Measurements from ENCODE around the gene COMP. TPM values are rescaled to one million over a fixed set of nuclear protein-coding genes. Genes with fewer than 3 reads are reported as not detected.
A peak's percentile ranks its signal among the peaks of the same experiment; 100 is the strongest.

COMP gene
- polyA plus RNA-seq, 1 donor = 1.2 TPM

- no peaks in the 10 kb centered on the region for H3K27me3 ChIP-seq (ENCODE audit: control insufficient read depth, insufficient read depth, low read length)
- peaks cover 44% of the 10 kb centered on the region for H3K4me1 ChIP-seq (ENCODE audit: control insufficient read depth, insufficient read depth, low read length)
- H3K4me3 ChIP-seq (ENCODE audit: low read length) = no peak overlapping the region
- no peaks in the 10 kb centered on the region for H3K9me3 ChIP-seq (ENCODE audit: control insufficient read depth, low read depth, low read length)
- DNase-seq = no peak
- no CpG with 5 or more reads among the region's 26 CpGs for WGBS (ENCODE audit: insufficient coverage, low lambda C conversion rate)
- H3K27ac ChIP-seq (ENCODE audit: low read length) = no peak overlapping the region
- H3K36me3 ChIP-seq (ENCODE audit: control insufficient read depth, insufficient read depth, low read length) = peaks cover 16% of the 10 kb centered on the region
These were observed 45.9 kb downstream of the COMP start for GRCh38 chr19:18745012-18745735.

- H3K4me3 ChIP-seq (ENCODE audit: low read length) = no peak overlapping the region
- WGBS (ENCODE audit: insufficient coverage, low lambda C conversion rate) = 92% methylated on average over 2 of the region's 36 CpGs
- no peaks in the 10 kb centered on the region for H3K27me3 ChIP-seq (ENCODE audit: control insufficient read depth, insufficient read depth, low read length)
- no peaks in the 10 kb centered on the region for H3K9me3 ChIP-seq (ENCODE audit: control insufficient read depth, low read depth, low read length)
- no peak for DNase-seq
- peak overlapping the region; percentile 97 for H3K27ac ChIP-seq (ENCODE audit: low read length)
- peaks cover 4% of the 10 kb centered on the region for H3K36me3 ChIP-seq (ENCODE audit: control insufficient read depth, insufficient read depth, low read length)
- peaks cover 57% of the 10 kb centered on the region for H3K4me1 ChIP-seq (ENCODE audit: control insufficient read depth, insufficient read depth, low read length)
These were observed 47.2 kb downstream of the COMP start for GRCh38 chr19:18743784-18744418.

GRCh38 chr19:18742838-18743783, 48.0 kb downstream of the COMP start:
- H3K9me3 ChIP-seq (ENCODE audit: control insufficient read depth, low read depth, low read length) = no peaks in the 10 kb centered on the region
- peaks cover 2% of the 10 kb centered on the region for H3K36me3 ChIP-seq (ENCODE audit: control insufficient read depth, insufficient read depth, low read length)
- peak; percentile 86 to 92 for DNase-seq
- H3K4me3 ChIP-seq (ENCODE audit: low read length) = no peak overlapping the region
- H3K4me1 ChIP-seq (ENCODE audit: control insufficient read depth, insufficient read depth, low read length) = peaks cover 65% of the 10 kb centered on the region
- peak overlapping the region; percentile 97 for H3K27ac ChIP-seq (ENCODE audit: low read length)
- no peaks in the 10 kb centered on the region for H3K27me3 ChIP-seq (ENCODE audit: control insufficient read depth, insufficient read depth, low read length)
- no CpG with 5 or more reads among the region's 38 CpGs for WGBS (ENCODE audit: insufficient coverage, low lambda C conversion rate)

- Histone ChIP-seq H3K36me3 (ENCODE audit: control insufficient read depth, insufficient read depth, low read length) (no peaks in the 10 kb centered on the region), H3K9me3 (ENCODE audit: control insufficient read depth, low read depth, low read length) (no peaks in the 10 kb centered on the region), H3K4me1 (ENCODE audit: control insufficient read depth, insufficient read depth, low read length) (peaks cover 73% of the 10 kb centered on the region), H3K4me3 (ENCODE audit: low read length) (no peak overlapping the region), H3K27me3 (ENCODE audit: control insufficient read depth, insufficient read depth, low read length) (no peaks in the 10 kb centered on the region), H3K27ac (ENCODE audit: low read length) (peak overlapping the region; percentile 97)
- DNase-seq = no peak
- no CpG with 5 or more reads among the region's 14 CpGs for WGBS (ENCODE audit: insufficient coverage, low lambda C conversion rate)
These were observed 48.8 kb downstream of the COMP start for GRCh38 chr19:18742324-18742723.

GRCh38 chr19:18741124-18742121, 49.7 kb downstream of the COMP start:
- DNase-seq = peak; percentile 55 to 76
- peak overlapping the region; percentile 97 for H3K27ac ChIP-seq (ENCODE audit: low read length)
- H3K27me3 ChIP-seq (ENCODE audit: control insufficient read depth, insufficient read depth, low read length) = no peaks in the 10 kb centered on the region
- H3K9me3 ChIP-seq (ENCODE audit: control insufficient read depth, low read depth, low read length) = no peaks in the 10 kb centered on the region
- H3K4me1 ChIP-seq (ENCODE audit: control insufficient read depth, insufficient read depth, low read length) = peaks cover 76% of the 10 kb centered on the region
- H3K4me3 ChIP-seq (ENCODE audit: low read length) = no peak overlapping the region
- WGBS (ENCODE audit: insufficient coverage, low lambda C conversion rate) = no CpG with 5 or more reads among the region's 27 CpGs
- H3K36me3 ChIP-seq (ENCODE audit: control insufficient read depth, insufficient read depth, low read length) = no peaks in the 10 kb centered on the region

GRCh38 chr19:18738961-18739690, 52.0 kb downstream of the COMP start:
- Histone ChIP-seq H3K4me3 (ENCODE audit: low read length) (no peak overlapping the region), H3K9me3 (ENCODE audit: control insufficient read depth, low read depth, low read length) (no peaks in the 10 kb centered on the region), H3K27me3 (ENCODE audit: control insufficient read depth, insufficient read depth, low read length) (no peaks in the 10 kb centered on the region), H3K4me1 (ENCODE audit: control insufficient read depth, insufficient read depth, low read length) (peaks cover 77% of the 10 kb centered on the region), H3K27ac (ENCODE audit: low read length) (peak overlapping the region; percentile 97), H3K36me3 (ENCODE audit: control insufficient read depth, insufficient read depth, low read length) (no peaks in the 10 kb centered on the region)
- no peak for DNase-seq
- no CpG with 5 or more reads among the region's 20 CpGs for WGBS (ENCODE audit: insufficient coverage, low lambda C conversion rate)

GRCh38 chr19:18737954-18738351, 53.2 kb downstream of the COMP start:
- WGBS (ENCODE audit: insufficient coverage, low lambda C conversion rate) = no CpG with 5 or more reads among the region's 1 CpG
- H3K27ac ChIP-seq (ENCODE audit: low read length) = peak overlapping the region; percentile 97
- H3K27me3 ChIP-seq (ENCODE audit: control insufficient read depth, insufficient read depth, low read length) = no peaks in the 10 kb centered on the region
- no peak overlapping the region for H3K4me3 ChIP-seq (ENCODE audit: low read length)
- H3K9me3 ChIP-seq (ENCODE audit: control insufficient read depth, low read depth, low read length) = no peaks in the 10 kb centered on the region
- no peaks in the 10 kb centered on the region for H3K36me3 ChIP-seq (ENCODE audit: control insufficient read depth, insufficient read depth, low read length)
- peak; percentile 79 to 90 for DNase-seq
- peaks cover 77% of the 10 kb centered on the region for H3K4me1 ChIP-seq (ENCODE audit: control insufficient read depth, insufficient read depth, low read length)

GRCh38 chr19:18737337-18737953, 53.7 kb downstream of the COMP start:
- H3K9me3 ChIP-seq (ENCODE audit: control insufficient read depth, low read depth, low read length) = no peaks in the 10 kb centered on the region
- 45% methylated on average over 5 of the region's 10 CpGs for WGBS (ENCODE audit: insufficient coverage, low lambda C conversion rate)
- H3K27ac ChIP-seq (ENCODE audit: low read length) = peak overlapping the region; percentile 97
- H3K4me1 ChIP-seq (ENCODE audit: control insufficient read depth, insufficient read depth, low read length) = peaks cover 77% of the 10 kb centered on the region
- no peak for DNase-seq
- no peaks in the 10 kb centered on the region for H3K36me3 ChIP-seq (ENCODE audit: control insufficient read depth, insufficient read depth, low read length)
- no peaks in the 10 kb centered on the region for H3K27me3 ChIP-seq (ENCODE audit: control insufficient read depth, insufficient read depth, low read length)
- H3K4me3 ChIP-seq (ENCODE audit: low read length) = no peak overlapping the region

Data from large intestine (tissue), 3 donors.